ENCODE data around the gene PCDH8. TPM values are rescaled to one million over a fixed set of nuclear protein-coding genes. Genes with fewer than 3 reads are reported as not detected.

The PCDH8 gene
- total RNA-seq, 1 experiment from 2014 or later, result 2.1 TPM

DNA sequence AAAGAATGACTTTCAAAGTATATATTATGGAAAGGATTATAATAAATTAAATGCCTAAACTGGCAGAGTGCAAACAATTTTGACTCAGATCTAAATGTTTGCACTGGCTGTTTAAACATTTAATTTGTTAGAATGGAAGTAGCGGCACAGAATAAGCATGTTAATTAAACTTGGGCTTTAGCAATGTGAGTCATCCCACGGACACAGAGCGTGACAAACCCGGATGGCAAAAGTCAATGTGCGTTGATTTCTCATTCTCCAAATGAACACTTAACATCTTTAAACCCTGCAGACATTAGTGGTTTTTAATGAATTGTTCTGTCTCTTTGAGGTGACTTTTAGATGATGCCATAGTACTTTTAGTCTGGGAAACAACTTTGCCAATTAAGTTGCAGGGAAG is 38.4 kb downstream of the PCDH8 start:
- no peak overlapping the region for H3T11ph ChIP-seq (ENCODE audit: low read length)

More for the DNA sequence above, 38.4 kb downstream of the PCDH8 start:
- TF ChIP-seq, protein P1, sequence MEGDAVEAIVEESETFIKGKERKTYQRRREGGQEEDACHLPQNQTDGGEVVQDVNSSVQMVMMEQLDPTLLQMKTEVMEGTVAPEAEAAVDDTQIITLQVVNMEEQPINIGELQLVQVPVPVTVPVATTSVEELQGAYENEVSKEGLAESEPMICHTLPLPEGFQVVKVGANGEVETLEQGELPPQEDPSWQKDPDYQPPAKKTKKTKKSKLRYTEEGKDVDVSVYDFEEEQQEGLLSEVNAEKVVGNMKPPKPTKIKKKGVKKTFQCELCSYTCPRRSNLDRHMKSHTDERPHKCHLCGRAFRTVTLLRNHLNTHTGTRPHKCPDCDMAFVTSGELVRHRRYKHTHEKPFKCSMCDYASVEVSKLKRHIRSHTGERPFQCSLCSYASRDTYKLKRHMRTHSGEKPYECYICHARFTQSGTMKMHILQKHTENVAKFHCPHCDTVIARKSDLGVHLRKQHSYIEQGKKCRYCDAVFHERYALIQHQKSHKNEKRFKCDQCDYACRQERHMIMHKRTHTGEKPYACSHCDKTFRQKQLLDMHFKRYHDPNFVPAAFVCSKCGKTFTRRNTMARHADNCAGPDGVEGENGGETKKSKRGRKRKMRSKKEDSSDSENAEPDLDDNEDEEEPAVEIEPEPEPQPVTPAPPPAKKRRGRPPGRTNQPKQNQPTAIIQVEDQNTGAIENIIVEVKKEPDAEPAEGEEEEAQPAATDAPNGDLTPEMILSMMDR (conservative IDR thresholded peaks at IDR 0.05), result no peak
- H3K56ac ChIP-seq (ENCODE audit: insufficient read length, low read depth, low read length), result no peak overlapping the region
- H3K14ac ChIP-seq (ENCODE audit: insufficient read depth, low read length), result no peak overlapping the region
- peaks cover 21 to 23% of the 10 kb centered on the region in 2 experiments for H3K4me1 Mint-ChIP-seq
- no peak overlapping the region for H2AFZ ChIP-seq (ENCODE audit: low read length)
- H3K4me2 ChIP-seq (ENCODE audit: insufficient read depth, insufficient read length, low read length), result no peak overlapping the region
- H4K20me1 ChIP-seq (ENCODE audit: control insufficient read depth, insufficient read depth, insufficient read length), result no peaks in the 10 kb centered on the region
- H3K4ac ChIP-seq (ENCODE audit: low read depth, low read length), result no peak overlapping the region
- H3K4me1 ChIP-seq (ENCODE audit: insufficient read depth, low read length), result peaks cover 2% of the 10 kb centered on the region; the same call in 1 of the 2 replicates
- H3K9me3 ChIP-seq (ENCODE audit: control insufficient read depth, low read depth, low read length), result no peaks in the 10 kb centered on the region
- no peak for DNase-seq
- H4K5ac ChIP-seq (ENCODE audit: insufficient read length, low read depth, low read length), result no peak overlapping the region
- no peak overlapping the region for H3K9ac ChIP-seq (ENCODE audit: extremely low read depth, insufficient read length, low read length)
- no peak overlapping the region for H2BK20ac ChIP-seq (ENCODE audit: low read depth, low read length, poor library complexity, severe bottlenecking)
- no peak overlapping the region for H2AK5ac ChIP-seq (ENCODE audit: insufficient read length, low read length)
- H2BK15ac ChIP-seq (ENCODE audit: low read depth, low read length), result no peak overlapping the region
- no peaks in the 10 kb centered on the region for H3K27me3 ChIP-seq (ENCODE audit: insufficient read depth, low read length)
- no peak overlapping the region for H2BK120ac ChIP-seq (ENCODE audit: low read depth, low read length, poor library complexity, severe bottlenecking)
- no peaks in the 10 kb centered on the region for H3K27me3 Mint-ChIP-seq (ENCODE audit: low read depth)
- H3K36me3 Mint-ChIP-seq (ENCODE audit: insufficient read depth in 1 of 3, low read depth in 3 of 3), result peaks cover 0 to 3% (median 3%) of the 10 kb centered on the region in 3 experiments; a peak in 3 of 7 replicates
- no peak overlapping the region for H2BK12ac ChIP-seq (ENCODE audit: insufficient read length, low read depth, low read length)
- H3K18ac ChIP-seq (ENCODE audit: insufficient read length, low read depth, low read length), result no peak overlapping the region
- peaks cover 0 to 6% of the 10 kb centered on the region in 2 experiments; a peak in 4 of 5 replicates for H3K9me3 Mint-ChIP-seq
- no CpG with 5 or more reads among the region's 5 CpGs for WGBS (ENCODE audit: extremely low coverage, insufficient read length, low lambda C conversion rate)
- H3K79me1 ChIP-seq (ENCODE audit: insufficient read depth, low read depth, low read length, poor library complexity, severe bottlenecking), result no peaks in the 10 kb centered on the region
- no peaks in the 10 kb centered on the region for H3K23me2 ChIP-seq (ENCODE audit: insufficient read length, low read depth, low read length, poor library complexity, severe bottlenecking)
- H3K27ac ChIP-seq (ENCODE audit: insufficient read length, low read depth, low read length), result no peak overlapping the region
- H4K91ac ChIP-seq (ENCODE audit: insufficient read length, low read depth, low read length), result no peak overlapping the region
- H3K79me2 ChIP-seq (ENCODE audit: insufficient read depth, low read length), result no peaks in the 10 kb centered on the region
- no peak overlapping the region for H2BK5ac ChIP-seq (ENCODE audit: insufficient read length, low read length)
- H3K23ac ChIP-seq (ENCODE audit: insufficient read length, low read depth, low read length), result no peak overlapping the region
- H4K8ac ChIP-seq (replicated peaks; ENCODE audit: insufficient read length, low read depth, low read length), result no peak overlapping the region
- no peak overlapping the region for H3K4me3 Mint-ChIP-seq
- H3K27ac Mint-ChIP-seq, result no peak overlapping the region
